B cell (primary cell): ENCODE measurements around the gene DAGLB.

Source experiments
- CTCF ChIP-seq: fragments of 200-600 bp; IDR thresholded peaks from one replicate; pipeline ENCODE4 v1.8.0; 2022; ENCODE audit warnings: antibody characterized with exemption, mild to moderate bottlenecking
- EZH2 ChIP-seq: IDR thresholded peaks from 2 replicates; pipeline ENCODE4 v1.6.1; 2012; ENCODE audit warnings: borderline replicate concordance, low read depth, mild to moderate bottlenecking, moderate library complexity, low read length; ENCODE audit not compliant: insufficient read depth, poor library complexity, severe bottlenecking

DNA sequence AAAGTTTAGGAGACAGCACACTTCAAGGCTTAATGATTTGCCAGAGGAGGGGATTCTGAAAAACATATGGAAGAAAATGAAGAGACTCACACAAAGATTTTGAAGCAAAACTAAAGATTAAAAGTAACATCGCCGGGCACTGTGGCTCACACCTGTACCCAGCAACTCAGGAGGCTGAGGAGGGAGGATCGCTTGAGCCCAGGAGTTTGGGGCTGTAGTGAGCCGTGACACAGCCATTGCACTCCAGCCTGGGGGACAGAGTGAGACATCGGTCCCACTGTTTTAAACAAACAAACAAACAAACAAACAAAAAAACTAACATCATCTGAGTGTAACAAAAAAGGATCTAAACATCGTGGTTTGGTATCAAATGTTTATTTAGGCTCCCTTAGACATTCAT, 33.7 kb upstream of the DAGLB start:
- TF ChIP-seq CTCF (no peak), EZH2 (no peak)
